ENCODE results near the gene TCF7L2.

Gene TCF7L2

GRCh38 chr10:112979927-112980326 is 29.9 kb downstream of the TCF7L2 start:
- Mint-ChIP-seq H3K27me3 (peaks cover 36% of the 10 kb centered on the region), H3K4me1 (peaks cover 14% of the 10 kb centered on the region), H3K4me3 (no peak overlapping the region), H3K27ac (ENCODE audit: low read depth) (no peak overlapping the region), H3K9me3 (no peaks in the 10 kb centered on the region), H3K36me3 (ENCODE audit: insufficient read depth) (peaks cover 2% of the 10 kb centered on the region)
- no peak for DNase-seq (ENCODE audit: low spot score in 2 of 2)
- ATAC-seq (replicated peaks; ENCODE audit: extremely low read depth, poor library complexity, severe bottlenecking): no peak

- ATAC-seq (replicated peaks; ENCODE audit: extremely low read depth, poor library complexity, severe bottlenecking) (no peak), DNase-seq (ENCODE audit: low spot score in 2 of 2) (no peak)
- Mint-ChIP-seq H3K4me3 (no peak overlapping the region), H3K4me1 (peaks cover 23% of the 10 kb centered on the region), H3K27me3 (peaks cover 38% of the 10 kb centered on the region), H3K27ac (ENCODE audit: low read depth) (no peak overlapping the region), H3K36me3 (ENCODE audit: insufficient read depth) (peaks cover 2% of the 10 kb centered on the region), H3K9me3 (no peaks in the 10 kb centered on the region)
Measured at GRCh38 chr10:112980937-112981336, 30.9 kb downstream of the TCF7L2 start.

GRCh38 chr10:112981553-112981952 is 31.5 kb downstream of the TCF7L2 start:
- Mint-ChIP-seq H3K9me3 (no peaks in the 10 kb centered on the region), H3K27ac (ENCODE audit: low read depth) (peak overlapping the region; percentile 22), H3K36me3 (ENCODE audit: insufficient read depth) (peaks cover 2% of the 10 kb centered on the region), H3K4me1 (peaks cover 29% of the 10 kb centered on the region), H3K4me3 (peak overlapping the region; percentile 50), H3K27me3 (peaks cover 38% of the 10 kb centered on the region)
- DNase-seq (ENCODE audit: low spot score in 2 of 2) (no peak), ATAC-seq (replicated peaks; ENCODE audit: extremely low read depth, poor library complexity, severe bottlenecking) (no peak)

GRCh38 chr10:112983444-112984056 is 33.5 kb downstream of the TCF7L2 start:
- H3K4me3 Mint-ChIP-seq: no peak overlapping the region
- H3K36me3 Mint-ChIP-seq (ENCODE audit: insufficient read depth): peaks cover 2% of the 10 kb centered on the region
- H3K27ac Mint-ChIP-seq (ENCODE audit: low read depth): no peak overlapping the region
- peaks cover 36% of the 10 kb centered on the region for H3K4me1 Mint-ChIP-seq
- H3K27me3 Mint-ChIP-seq: peaks cover 32% of the 10 kb centered on the region
- H3K9me3 Mint-ChIP-seq: no peaks in the 10 kb centered on the region
- no peak for ATAC-seq (replicated peaks; ENCODE audit: extremely low read depth, poor library complexity, severe bottlenecking)
- no peak for DNase-seq (ENCODE audit: low spot score in 2 of 2)

- Mint-ChIP-seq H3K27ac (ENCODE audit: low read depth) (no peak overlapping the region), H3K36me3 (ENCODE audit: insufficient read depth) (peaks cover 2% of the 10 kb centered on the region), H3K4me1 (peaks cover 36% of the 10 kb centered on the region), H3K27me3 (peaks cover 32% of the 10 kb centered on the region), H3K4me3 (no peak overlapping the region), H3K9me3 (no peaks in the 10 kb centered on the region)
- ATAC-seq (replicated peaks; ENCODE audit: extremely low read depth, poor library complexity, severe bottlenecking): no peak
- no peak for DNase-seq (ENCODE audit: low spot score in 2 of 2)
Measured at GRCh38 chr10:112984756-112985155, 34.7 kb downstream of the TCF7L2 start.

GRCh38 chr10:112985690-112986543 is 35.9 kb downstream of the TCF7L2 start:
- H3K4me1 Mint-ChIP-seq: peaks cover 35% of the 10 kb centered on the region
- DNase-seq (ENCODE audit: low spot score in 2 of 2) (no peak), ATAC-seq (replicated peaks; ENCODE audit: extremely low read depth, poor library complexity, severe bottlenecking) (no peak)
- no peak overlapping the region for H3K4me3 Mint-ChIP-seq
- no peak overlapping the region for H3K27ac Mint-ChIP-seq (ENCODE audit: low read depth)
- H3K9me3 Mint-ChIP-seq: no peaks in the 10 kb centered on the region
- H3K36me3 Mint-ChIP-seq (ENCODE audit: insufficient read depth): peaks cover 2% of the 10 kb centered on the region
- H3K27me3 Mint-ChIP-seq: peaks cover 32% of the 10 kb centered on the region

- no peak for DNase-seq (ENCODE audit: low spot score in 2 of 2)
- no peak for ATAC-seq (replicated peaks; ENCODE audit: extremely low read depth, poor library complexity, severe bottlenecking)
- Mint-ChIP-seq H3K36me3 (ENCODE audit: insufficient read depth) (peaks cover 2% of the 10 kb centered on the region), H3K4me1 (peaks cover 27% of the 10 kb centered on the region), H3K27ac (ENCODE audit: low read depth) (no peak overlapping the region), H3K27me3 (peaks cover 32% of the 10 kb centered on the region), H3K9me3 (no peaks in the 10 kb centered on the region), H3K4me3 (no peak overlapping the region)
Measured at GRCh38 chr10:112986544-112987190, 36.6 kb downstream of the TCF7L2 start.

- DNase-seq (ENCODE audit: low spot score in 2 of 2): no peak
- no peak overlapping the region for H3K4me3 Mint-ChIP-seq
- no peak for ATAC-seq (replicated peaks; ENCODE audit: extremely low read depth, poor library complexity, severe bottlenecking)
- no peaks in the 10 kb centered on the region for H3K9me3 Mint-ChIP-seq
- H3K27ac Mint-ChIP-seq (ENCODE audit: low read depth): no peak overlapping the region
- peaks cover 32% of the 10 kb centered on the region for H3K27me3 Mint-ChIP-seq
- H3K4me1 Mint-ChIP-seq: peaks cover 22% of the 10 kb centered on the region
- no peaks in the 10 kb centered on the region for H3K36me3 Mint-ChIP-seq (ENCODE audit: insufficient read depth)
Measured at GRCh38 chr10:112988839-112989406, 38.9 kb downstream of the TCF7L2 start.

- DNase-seq (ENCODE audit: low spot score in 2 of 2) (no peak), ATAC-seq (replicated peaks; ENCODE audit: extremely low read depth, poor library complexity, severe bottlenecking) (no peak)
- no peaks in the 10 kb centered on the region for H3K36me3 Mint-ChIP-seq (ENCODE audit: insufficient read depth)
- H3K27ac Mint-ChIP-seq (ENCODE audit: low read depth): no peak overlapping the region
- peaks cover 22% of the 10 kb centered on the region for H3K4me1 Mint-ChIP-seq
- H3K4me3 Mint-ChIP-seq: no peak overlapping the region
- peaks cover 28% of the 10 kb centered on the region for H3K27me3 Mint-ChIP-seq
- H3K9me3 Mint-ChIP-seq: no peaks in the 10 kb centered on the region
Measured at GRCh38 chr10:112989826-112990225, 39.8 kb downstream of the TCF7L2 start.

- H3K4me1 Mint-ChIP-seq: peaks cover 20% of the 10 kb centered on the region
- DNase-seq (ENCODE audit: low spot score in 2 of 2): no peak
- H3K4me3 Mint-ChIP-seq: no peak overlapping the region
- peaks cover 23% of the 10 kb centered on the region for H3K27me3 Mint-ChIP-seq
- H3K9me3 Mint-ChIP-seq: no peaks in the 10 kb centered on the region
- H3K27ac Mint-ChIP-seq (ENCODE audit: low read depth): no peak overlapping the region
- ATAC-seq (replicated peaks; ENCODE audit: extremely low read depth, poor library complexity, severe bottlenecking): no peak
- H3K36me3 Mint-ChIP-seq (ENCODE audit: insufficient read depth): no peaks in the 10 kb centered on the region
Measured at GRCh38 chr10:112990271-112990670, 40.2 kb downstream of the TCF7L2 start.

GRCh38 chr10:112991888-112992491 is 41.9 kb downstream of the TCF7L2 start:
- peaks cover 3% of the 10 kb centered on the region for H3K4me1 Mint-ChIP-seq
- DNase-seq (ENCODE audit: low spot score in 2 of 2) (no peak), ATAC-seq (replicated peaks; ENCODE audit: extremely low read depth, poor library complexity, severe bottlenecking) (no peak)
- no peak overlapping the region for H3K4me3 Mint-ChIP-seq
- H3K36me3 Mint-ChIP-seq (ENCODE audit: insufficient read depth): peaks cover 3% of the 10 kb centered on the region
- no peak overlapping the region for H3K27ac Mint-ChIP-seq (ENCODE audit: low read depth)
- H3K9me3 Mint-ChIP-seq: no peaks in the 10 kb centered on the region
- H3K27me3 Mint-ChIP-seq: peaks cover 6% of the 10 kb centered on the region

GRCh38 chr10:112996462-112996861 is 46.4 kb downstream of the TCF7L2 start:
- Mint-ChIP-seq H3K4me3 (no peak overlapping the region), H3K27ac (ENCODE audit: low read depth) (no peak overlapping the region), H3K9me3 (no peaks in the 10 kb centered on the region), H3K27me3 (no peaks in the 10 kb centered on the region), H3K4me1 (no peaks in the 10 kb centered on the region), H3K36me3 (ENCODE audit: insufficient read depth) (peaks cover 3% of the 10 kb centered on the region)
- DNase-seq (ENCODE audit: low spot score in 2 of 2) (no peak), ATAC-seq (replicated peaks; ENCODE audit: extremely low read depth, poor library complexity, severe bottlenecking) (no peak)
